Right lung (tissue), 5 donors: ENCODE results near the gene FOXN3. TPM values are rescaled to one million over a fixed set of nuclear protein-coding genes. Genes with fewer than 3 reads are reported as not detected.
A peak's percentile ranks its signal among the peaks of the same experiment; 100 is the strongest.

ENCODE experiments used
- DNase-seq, 2 donors: peaks; one replicate each; pipeline ENCODE4 v3.0.0-alpha.2; 2013
- polyA plus RNA-seq, 5 donors: library from polyadenylated mRNA; unstranded; fragments of 120-200 nt; gene quantifications; one replicate each; pipeline versions ENCODE4 v1.2.1 to v1.2.3, GENCODE V29; 2013; ENCODE audit warnings: inconsistent platforms in 1 of 5, low replicate concordance in 1 of 5; ENCODE audit not compliant: insufficient read length in 5 of 5, insufficient read depth in 1 of 5

Gene FOXN3
- polyA plus RNA-seq, 5 donors: 34.0 to 48.1 (median 45.4) TPM

GRCh38 chr14:89435892-89436656 lies 19.0 kb upstream of the FOXN3 start:
- no peak for DNase-seq

- no peak for DNase-seq
Observed at GRCh38 chr14:89435492-89435891, 18.5 kb upstream of the FOXN3 start.

- DNase-seq: no peak
Observed at GRCh38 chr14:89432226-89432625, 15.2 kb upstream of the FOXN3 start.

GRCh38 chr14:89430391-89431236 lies 13.6 kb upstream of the FOXN3 start:
- DNase-seq: no peak

GRCh38 chr14:89429199-89430181 lies 12.5 kb upstream of the FOXN3 start:
- DNase-seq: no peak

GRCh38 chr14:89428546-89429198 lies 11.6 kb upstream of the FOXN3 start:
- DNase-seq: no peak

- no peak for DNase-seq
Observed at GRCh38 chr14:89428173-89428523, 11.1 kb upstream of the FOXN3 start.

- no peak for DNase-seq
Observed at GRCh38 chr14:89427426-89428172, 10.6 kb upstream of the FOXN3 start.

- DNase-seq: no peak
Observed at GRCh38 chr14:89425931-89426330, 8.9 kb upstream of the FOXN3 start.

GRCh38 chr14:89424241-89424640 lies 7.2 kb upstream of the FOXN3 start:
- DNase-seq: no peak

GRCh38 chr14:89422952-89423345 lies 5.9 kb upstream of the FOXN3 start:
- no peak for DNase-seq

- DNase-seq: no peak
Observed at GRCh38 chr14:89422181-89422951, 5.3 kb upstream of the FOXN3 start.

- DNase-seq: no peak
Observed at GRCh38 chr14:89420502-89420901, 3.5 kb upstream of the FOXN3 start.

GRCh38 chr14:89419973-89420482 lies 3.0 kb upstream of the FOXN3 start:
- no peak for DNase-seq

GRCh38 chr14:89418976-89419375 lies 1.9 kb upstream of the FOXN3 start:
- DNase-seq: no peak

GRCh38 chr14:89418452-89418851 lies 1.4 kb upstream of the FOXN3 start:
- DNase-seq: no peak

GRCh38 chr14:89417465-89418225 lies 612 bp upstream of the FOXN3 start:
- peak in 1 of 2 donors; percentile 56 for DNase-seq
